ENCODE measurements around the gene ADRM1. TPM values are rescaled to one million over a fixed set of nuclear protein-coding genes. Genes with fewer than 3 reads are reported as not detected.

Gene ADRM1
- total RNA-seq, 1 donor from 2014 or later, result 193 TPM

DNA sequence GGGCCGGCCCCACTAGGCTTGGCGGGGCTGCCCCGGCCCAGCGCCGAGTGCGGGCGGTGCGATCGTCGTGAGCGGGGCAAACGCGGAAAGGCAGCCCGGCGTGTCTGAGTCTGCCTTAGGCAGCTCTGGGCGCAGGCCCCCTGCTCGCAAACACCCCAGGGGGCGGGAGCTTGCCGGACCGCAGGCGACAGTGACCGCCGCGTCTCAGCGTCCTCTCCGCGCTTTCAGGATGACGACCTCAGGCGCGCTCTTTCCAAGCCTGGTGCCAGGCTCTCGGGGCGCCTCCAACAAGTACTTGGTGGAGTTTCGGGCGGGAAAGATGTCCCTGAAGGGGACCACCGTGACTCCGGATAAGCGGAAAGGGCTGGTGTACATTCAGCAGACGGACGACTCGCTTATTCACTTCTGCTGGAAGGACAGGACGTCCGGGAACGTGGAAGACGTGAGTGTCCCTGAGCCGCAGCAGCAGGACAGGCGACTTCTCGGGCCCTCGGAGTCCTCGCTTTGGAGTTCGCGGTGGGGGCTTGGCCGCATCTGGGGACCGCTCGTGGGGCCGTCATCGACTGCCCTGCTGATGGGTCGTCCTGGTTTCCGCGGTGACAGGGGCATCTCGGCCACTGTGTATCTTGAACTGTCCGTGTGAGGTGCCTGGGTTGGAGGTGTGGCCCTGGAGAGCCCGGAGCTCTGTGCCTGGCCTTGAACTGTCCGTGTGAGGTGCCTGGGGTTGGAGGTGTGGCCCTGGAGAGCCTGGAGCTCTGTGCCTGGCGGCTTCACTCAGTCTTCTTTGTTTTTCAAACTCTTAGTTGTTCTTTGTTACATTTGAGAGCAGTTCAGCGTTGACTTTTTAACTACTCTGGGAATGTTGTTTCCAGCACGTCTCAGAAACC is 786 bp downstream of the ADRM1 start:
- no peak for DNase-seq (ENCODE audit: low read depth)
- TF ChIP-seq, protein P1, sequence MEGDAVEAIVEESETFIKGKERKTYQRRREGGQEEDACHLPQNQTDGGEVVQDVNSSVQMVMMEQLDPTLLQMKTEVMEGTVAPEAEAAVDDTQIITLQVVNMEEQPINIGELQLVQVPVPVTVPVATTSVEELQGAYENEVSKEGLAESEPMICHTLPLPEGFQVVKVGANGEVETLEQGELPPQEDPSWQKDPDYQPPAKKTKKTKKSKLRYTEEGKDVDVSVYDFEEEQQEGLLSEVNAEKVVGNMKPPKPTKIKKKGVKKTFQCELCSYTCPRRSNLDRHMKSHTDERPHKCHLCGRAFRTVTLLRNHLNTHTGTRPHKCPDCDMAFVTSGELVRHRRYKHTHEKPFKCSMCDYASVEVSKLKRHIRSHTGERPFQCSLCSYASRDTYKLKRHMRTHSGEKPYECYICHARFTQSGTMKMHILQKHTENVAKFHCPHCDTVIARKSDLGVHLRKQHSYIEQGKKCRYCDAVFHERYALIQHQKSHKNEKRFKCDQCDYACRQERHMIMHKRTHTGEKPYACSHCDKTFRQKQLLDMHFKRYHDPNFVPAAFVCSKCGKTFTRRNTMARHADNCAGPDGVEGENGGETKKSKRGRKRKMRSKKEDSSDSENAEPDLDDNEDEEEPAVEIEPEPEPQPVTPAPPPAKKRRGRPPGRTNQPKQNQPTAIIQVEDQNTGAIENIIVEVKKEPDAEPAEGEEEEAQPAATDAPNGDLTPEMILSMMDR (IDR thresholded peaks at IDR 0.05; ENCODE audit: insufficient read depth, low read length, poor library complexity, severe bottlenecking), result no peak
- H3K27me3 ChIP-seq (ENCODE audit: control insufficient read depth, insufficient read depth, low read length), result no peaks in the 10 kb centered on the region
- H3K36me3 ChIP-seq (ENCODE audit: control insufficient read depth, insufficient read depth, low read length), result peaks cover 8% of the 10 kb centered on the region
- peak overlapping the region; percentile 79 for H3K4me3 ChIP-seq (ENCODE audit: low read depth, low read length)

DNA sequence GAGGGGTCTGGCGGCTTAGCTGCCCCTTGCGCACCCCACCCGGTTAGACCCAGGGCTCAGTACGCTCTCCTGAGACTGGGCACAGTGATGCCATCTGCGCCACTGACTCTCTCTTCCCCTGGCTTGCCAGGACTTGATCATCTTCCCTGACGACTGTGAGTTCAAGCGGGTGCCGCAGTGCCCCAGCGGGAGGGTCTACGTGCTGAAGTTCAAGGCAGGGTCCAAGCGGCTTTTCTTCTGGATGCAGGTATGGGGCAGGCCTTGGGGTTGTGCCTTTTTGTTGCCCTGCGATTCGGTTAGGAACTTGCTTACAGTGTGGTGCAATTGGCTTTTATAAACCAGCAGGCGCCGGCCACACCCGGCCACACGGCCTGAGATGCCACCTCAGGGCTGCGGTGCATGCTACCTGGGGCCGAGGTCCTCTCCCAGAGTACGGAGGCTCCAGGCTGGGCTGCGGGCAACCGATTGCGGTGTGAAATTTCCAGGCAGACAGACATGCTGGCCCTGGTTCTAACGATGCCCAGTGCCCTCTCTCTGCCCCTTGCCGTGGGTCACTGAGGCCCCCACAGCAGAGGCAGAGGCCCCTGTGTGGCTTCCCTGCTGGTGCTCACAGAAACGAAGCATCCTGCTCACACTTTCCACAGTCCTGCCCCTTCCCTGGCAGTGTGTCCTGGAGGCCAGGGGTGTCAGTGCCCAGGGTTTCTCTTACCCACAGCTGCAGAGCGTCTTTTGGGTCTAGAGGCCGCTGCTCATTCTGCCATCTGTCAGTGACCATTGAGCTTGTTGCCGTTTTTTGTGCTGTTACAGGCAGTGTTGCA is 1.7 kb downstream of the ADRM1 start:
- no peaks in the 10 kb centered on the region for H3K27me3 ChIP-seq (ENCODE audit: control insufficient read depth, insufficient read depth, low read length)
- H3K4me3 ChIP-seq (ENCODE audit: low read depth, low read length), result peak overlapping the region; percentile 79
- TF ChIP-seq, protein P1 (IDR thresholded peaks at IDR 0.05; ENCODE audit: insufficient read depth, low read length, poor library complexity, severe bottlenecking), result no peak
- no peak for DNase-seq (ENCODE audit: low read depth)
- H3K36me3 ChIP-seq (ENCODE audit: control insufficient read depth, insufficient read depth, low read length), result peaks cover 8% of the 10 kb centered on the region

DNA sequence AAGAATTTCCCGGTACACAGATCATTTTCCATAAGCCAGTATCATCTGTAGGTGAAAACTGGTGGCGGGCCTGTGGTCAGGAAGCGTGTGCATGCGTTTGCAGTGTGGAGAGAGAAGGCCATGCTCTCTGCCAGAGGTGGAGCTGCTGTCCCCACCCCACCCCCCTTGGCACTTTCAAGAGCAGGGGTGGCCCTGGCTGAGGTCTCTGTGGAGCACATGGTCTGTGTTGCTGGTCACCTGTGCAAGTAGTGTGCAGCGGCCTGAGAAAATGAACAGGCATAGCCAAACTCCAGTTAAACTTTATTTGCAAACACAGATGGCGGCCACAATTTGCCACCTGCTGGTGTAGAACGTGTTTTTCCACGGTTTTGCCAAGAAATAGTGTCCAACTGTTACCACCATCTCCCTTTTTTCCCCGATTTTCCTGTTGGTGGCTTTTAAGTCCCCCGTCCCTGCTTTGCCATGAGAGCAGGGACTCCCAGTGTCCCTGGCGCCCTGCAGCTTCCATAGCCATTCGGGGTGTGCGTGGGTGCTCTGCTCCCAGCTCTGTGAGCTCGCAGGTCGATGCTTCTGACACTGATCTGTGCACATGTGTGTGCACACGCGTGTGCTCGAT is 2.5 kb downstream of the ADRM1 start:
- H3K4me3 ChIP-seq (ENCODE audit: low read depth, low read length), result no peak overlapping the region
- DNase-seq (ENCODE audit: low read depth), result no peak

DNA sequence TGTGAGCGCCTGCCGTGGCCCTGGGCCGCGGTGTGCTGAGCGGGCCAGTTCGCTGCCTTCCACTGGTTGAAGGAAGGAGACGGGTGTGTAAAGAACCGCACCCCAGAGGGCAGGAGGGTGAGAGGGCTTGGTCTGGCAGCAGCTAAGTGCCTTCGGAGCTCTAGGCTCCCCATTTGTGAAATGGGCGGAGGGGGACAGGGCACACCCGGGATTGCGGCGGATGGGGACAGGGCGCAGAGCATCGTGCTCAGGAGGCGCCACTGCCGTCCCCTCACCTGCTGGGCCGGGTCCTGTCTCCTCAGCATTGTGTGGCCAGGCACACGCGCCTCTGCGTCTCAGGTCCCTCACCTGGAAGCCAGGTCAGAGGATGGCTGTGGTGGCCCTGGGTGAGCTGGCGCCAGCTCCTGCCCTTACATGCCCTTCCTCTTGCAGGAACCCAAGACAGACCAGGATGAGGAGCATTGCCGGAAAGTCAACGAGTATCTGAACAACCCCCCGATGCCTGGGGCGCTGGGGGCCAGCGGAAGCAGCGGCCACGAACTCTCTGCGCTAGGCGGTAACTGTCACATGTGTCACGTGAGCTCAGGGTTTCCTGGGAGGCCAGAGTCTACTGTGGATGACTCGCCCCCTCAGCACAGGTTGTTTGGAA is 3.1 kb downstream of the ADRM1 start:
- TF ChIP-seq, protein P1 (IDR thresholded peaks at IDR 0.05; ENCODE audit: insufficient read depth, low read length, poor library complexity, severe bottlenecking), result no peak
- peaks cover 9% of the 10 kb centered on the region for H3K36me3 ChIP-seq (ENCODE audit: control insufficient read depth, insufficient read depth, low read length)
- no peaks in the 10 kb centered on the region for H3K27me3 ChIP-seq (ENCODE audit: control insufficient read depth, insufficient read depth, low read length)
- H3K4me3 ChIP-seq (ENCODE audit: low read depth, low read length), result no peak overlapping the region
- DNase-seq (ENCODE audit: low read depth), result no peak

More for the DNA sequence above, 2.5 kb downstream of the ADRM1 start:
- TF ChIP-seq, protein P1 (IDR thresholded peaks at IDR 0.05; ENCODE audit: insufficient read depth, low read length, poor library complexity, severe bottlenecking), result no peak
- H3K27me3 ChIP-seq (ENCODE audit: control insufficient read depth, insufficient read depth, low read length), result no peaks in the 10 kb centered on the region
- peaks cover 8% of the 10 kb centered on the region for H3K36me3 ChIP-seq (ENCODE audit: control insufficient read depth, insufficient read depth, low read length)

DNA sequence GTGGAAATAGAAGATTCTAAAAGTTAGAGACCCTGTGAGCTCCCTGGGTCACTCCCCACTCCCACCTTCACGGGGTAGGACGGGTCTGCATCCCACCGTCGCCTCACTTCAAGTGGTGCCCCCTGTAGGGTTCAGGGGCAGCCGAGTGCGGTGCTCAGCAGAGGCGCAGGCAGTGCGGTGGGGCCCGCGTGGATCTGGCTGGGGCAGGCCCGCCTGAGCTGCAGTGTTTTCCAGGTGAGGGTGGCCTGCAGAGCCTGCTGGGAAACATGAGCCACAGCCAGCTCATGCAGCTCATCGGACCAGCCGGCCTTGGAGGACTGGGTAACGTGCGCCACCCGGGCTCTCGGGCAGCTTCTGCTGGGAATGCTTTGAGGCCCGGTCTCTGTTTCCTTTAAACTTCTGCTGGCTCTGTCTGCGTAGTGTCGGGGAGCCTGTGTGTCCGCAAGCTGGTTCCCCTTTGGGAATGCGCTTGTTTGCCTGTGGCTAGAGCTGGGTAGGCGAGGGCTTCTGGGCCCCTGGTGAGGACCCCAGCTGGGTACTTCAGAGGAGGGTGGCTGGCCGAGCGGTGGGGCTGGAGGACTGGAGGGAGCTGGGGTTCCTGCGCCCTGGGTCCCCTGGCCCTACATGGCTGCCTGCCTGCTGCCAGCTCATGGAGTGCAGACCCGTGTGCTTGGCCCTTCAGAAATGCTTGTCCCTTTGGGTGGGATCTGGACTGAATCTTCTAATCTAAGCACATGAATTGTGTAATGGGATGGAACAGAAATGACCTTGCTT is 3.8 kb downstream of the ADRM1 start:
- TF ChIP-seq, protein P1 (IDR thresholded peaks at IDR 0.05; ENCODE audit: insufficient read depth, low read length, poor library complexity, severe bottlenecking), result no peak
- H3K36me3 ChIP-seq (ENCODE audit: control insufficient read depth, insufficient read depth, low read length), result peaks cover 9% of the 10 kb centered on the region
- DNase-seq (ENCODE audit: low read depth), result no peak
- H3K27me3 ChIP-seq (ENCODE audit: control insufficient read depth, insufficient read depth, low read length), result no peaks in the 10 kb centered on the region
- no peak overlapping the region for H3K4me3 ChIP-seq (ENCODE audit: low read depth, low read length)
